ENCODE results near the gene UQCRQ. TPM values are rescaled to one million over a fixed set of nuclear protein-coding genes. Genes with fewer than 3 reads are reported as not detected.

The UQCRQ gene
- total and polyA plus RNA-seq, 2 of the 13 experiments (the other 11 are each of a cell fraction or from before 2014, with no cell fraction given): 257 to 575 TPM

DNA sequence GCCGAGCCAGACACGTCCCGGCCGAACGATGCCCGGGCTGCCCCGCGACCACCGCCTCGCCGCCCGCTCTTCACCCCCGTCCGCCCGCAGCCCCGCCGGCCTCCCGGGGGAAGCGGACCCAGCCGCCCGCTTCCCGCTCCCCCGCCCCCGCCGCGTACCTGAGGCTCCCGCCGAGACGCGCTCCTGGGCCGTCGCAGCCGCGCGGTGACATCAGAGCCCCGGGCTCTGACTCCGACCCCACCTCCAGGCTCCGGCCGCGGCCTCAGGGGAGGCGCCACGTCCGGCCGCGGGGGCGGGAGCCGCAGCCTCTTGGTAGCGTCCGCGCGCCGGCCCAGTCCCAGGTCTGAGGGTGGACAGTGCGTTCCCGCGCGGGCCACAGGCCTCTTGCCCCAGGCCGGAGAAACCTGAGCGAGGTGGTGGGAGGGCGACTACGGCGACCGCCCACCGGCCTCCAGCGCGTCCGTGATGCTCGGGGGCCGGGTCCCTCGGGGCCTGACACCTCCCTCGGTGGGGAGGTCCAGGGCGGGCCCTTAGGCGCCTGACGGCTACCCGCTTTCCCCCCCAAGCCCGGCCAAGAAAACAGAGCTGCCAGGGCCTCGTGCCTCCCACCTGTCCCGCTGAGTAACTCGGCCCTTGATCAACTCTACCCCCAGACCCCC, 35.9 kb upstream of the UQCRQ start, which contains the start of gene SHROOM1 (continued):
- peak; percentile 33; the same call in 1 of the 2 replicates for TF ChIP-seq SALL2 (CRISPR knock-in tag; IDR thresholded peaks at IDR 0.05)
- TF ChIP-seq HOXA3 (CRISPR knock-in tag; IDR thresholded peaks at IDR 0.05): peak; percentile 71; the same call in 1 of the 2 replicates
- TF ChIP-seq PHF20 (CRISPR knock-in tag; IDR thresholded peaks at IDR 0.05): peak; percentile 25; the same call in 1 of the 2 replicates
- TF ChIP-seq, protein P1, sequence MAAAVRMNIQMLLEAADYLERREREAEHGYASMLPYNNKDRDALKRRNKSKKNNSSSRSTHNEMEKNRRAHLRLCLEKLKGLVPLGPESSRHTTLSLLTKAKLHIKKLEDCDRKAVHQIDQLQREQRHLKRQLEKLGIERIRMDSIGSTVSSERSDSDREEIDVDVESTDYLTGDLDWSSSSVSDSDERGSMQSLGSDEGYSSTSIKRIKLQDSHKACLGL (CRISPR knock-in tag; IDR thresholded peaks at IDR 0.05): peak; percentile 53; the same call in 1 of the 2 replicates
- TF ChIP-seq ZNF879 (CRISPR knock-in tag; IDR thresholded peaks at IDR 0.05): peak; percentile 58; the same call in 1 of the 2 replicates
- TF ChIP-seq ERF (CRISPR knock-in tag; IDR thresholded peaks at IDR 0.05): peak; percentile 45
- no peak for TF ChIP-seq GRHL1 (CRISPR knock-in tag; conservative IDR thresholded peaks at IDR 0.05)
- no peak for TF ChIP-seq SSRP1 (CRISPR knock-in tag; IDR thresholded peaks at IDR 0.05)
- no peak for TF ChIP-seq MTA3 (CRISPR knock-in tag; IDR thresholded peaks at IDR 0.05)
- TF ChIP-seq MYNN (CRISPR knock-in tag; IDR thresholded peaks at IDR 0.05; ENCODE audit: low read depth): peak; percentile 52; the same call in 1 of the 2 replicates
- TF ChIP-seq ZNF317 (CRISPR knock-in tag; IDR thresholded peaks at IDR 0.05): 0 out of 2 replicates have a peak, but pooled peaks have one; percentile 43
- no peak for TF ChIP-seq DDIT3 (CRISPR knock-in tag; IDR thresholded peaks at IDR 0.05)
- peak; percentile 40; the same call in 1 of the 2 replicates for TF ChIP-seq ZBTB3 (CRISPR knock-in tag; IDR thresholded peaks at IDR 0.05; ENCODE audit: borderline replicate concordance, low read depth)
- peak; percentile 73 for TF ChIP-seq DRAP1 (CRISPR knock-in tag; IDR thresholded peaks at IDR 0.05)
- TF ChIP-seq, protein P2, sequence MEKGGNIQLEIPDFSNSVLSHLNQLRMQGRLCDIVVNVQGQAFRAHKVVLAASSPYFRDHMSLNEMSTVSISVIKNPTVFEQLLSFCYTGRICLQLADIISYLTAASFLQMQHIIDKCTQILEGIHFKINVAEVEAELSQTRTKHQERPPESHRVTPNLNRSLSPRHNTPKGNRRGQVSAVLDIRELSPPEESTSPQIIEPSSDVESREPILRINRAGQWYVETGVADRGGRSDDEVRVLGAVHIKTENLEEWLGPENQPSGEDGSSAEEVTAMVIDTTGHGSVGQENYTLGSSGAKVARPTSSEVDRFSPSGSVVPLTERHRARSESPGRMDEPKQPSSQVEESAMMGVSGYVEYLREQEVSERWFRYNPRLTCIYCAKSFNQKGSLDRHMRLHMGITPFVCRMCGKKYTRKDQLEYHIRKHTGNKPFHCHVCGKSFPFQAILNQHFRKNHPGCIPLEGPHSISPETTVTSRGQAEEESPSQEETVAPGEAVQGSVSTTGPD (CRISPR knock-in tag; IDR thresholded peaks at IDR 0.05): no peak
- peak; percentile 85 for TF ChIP-seq ZNF614 (CRISPR knock-in tag; IDR thresholded peaks at IDR 0.05; ENCODE audit: borderline replicate concordance)
- TF ChIP-seq NR3C1 (CRISPR knock-in tag; IDR thresholded peaks at IDR 0.05): no peak
- TF ChIP-seq RBFOX2 (IDR thresholded peaks at IDR 0.05; ENCODE audit: low read depth, low read length): peak; percentile 92
- TF ChIP-seq TBP (CRISPR knock-in tag; IDR thresholded peaks at IDR 0.05): no peak
- 0 out of 2 replicates have a peak, but pooled peaks have one; percentile 24 for TF ChIP-seq ZIK1 (CRISPR knock-in tag; IDR thresholded peaks at IDR 0.05; ENCODE audit: borderline replicate concordance, low read depth)
- TF ChIP-seq ZNF660 (CRISPR knock-in tag; IDR thresholded peaks at IDR 0.05; ENCODE audit: borderline replicate concordance, low read depth): no peak
- TF ChIP-seq ZNF768 (CRISPR knock-in tag; IDR thresholded peaks at IDR 0.05): peak; percentile 66
- peak; percentile 27; the same call in 1 of the 2 replicates for TF ChIP-seq GMEB2 (CRISPR knock-in tag; IDR thresholded peaks at IDR 0.05; ENCODE audit: low read depth)
- TF ChIP-seq CENPBD1 (CRISPR knock-in tag; IDR thresholded peaks at IDR 0.05; ENCODE audit: borderline replicate concordance, low read depth): no peak
